IPS DF 19.7 (cell line): ENCODE measurements around the gene ELAPOR1.
"Not testable (repeated sequence)": the region's sequence is repeated elsewhere in the genome, so short reads cannot be mapped to it uniquely, and the experiment has no call there.

Experiments
- DNase-seq: peaks from one replicate; pipeline ENCODE4 v3.0.0-alpha.2; 2013; ENCODE audit warnings: low read depth, low spot score

The ELAPOR1 gene

DNA sequence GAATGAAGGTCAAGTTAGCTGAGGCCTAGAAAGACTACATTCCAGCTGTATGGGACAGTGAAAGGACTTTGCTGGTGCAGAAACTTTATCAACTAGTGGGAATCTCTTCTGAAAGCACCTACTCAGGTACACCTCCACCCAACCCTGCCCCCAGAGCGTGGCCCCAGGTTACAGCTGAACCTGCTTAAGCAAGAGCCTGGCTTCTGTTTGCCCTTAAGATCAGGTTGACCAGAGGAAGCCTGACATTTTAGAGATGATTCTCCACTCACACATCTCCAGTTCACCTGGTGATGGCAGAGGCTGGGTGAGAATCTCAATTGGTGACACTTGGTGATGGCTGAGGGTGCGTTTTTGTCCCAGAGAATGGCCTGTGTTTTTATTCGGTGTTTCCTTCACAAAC is 24.0 kb downstream of the ELAPOR1 start:
- DNase-seq, result no peak

DNA sequence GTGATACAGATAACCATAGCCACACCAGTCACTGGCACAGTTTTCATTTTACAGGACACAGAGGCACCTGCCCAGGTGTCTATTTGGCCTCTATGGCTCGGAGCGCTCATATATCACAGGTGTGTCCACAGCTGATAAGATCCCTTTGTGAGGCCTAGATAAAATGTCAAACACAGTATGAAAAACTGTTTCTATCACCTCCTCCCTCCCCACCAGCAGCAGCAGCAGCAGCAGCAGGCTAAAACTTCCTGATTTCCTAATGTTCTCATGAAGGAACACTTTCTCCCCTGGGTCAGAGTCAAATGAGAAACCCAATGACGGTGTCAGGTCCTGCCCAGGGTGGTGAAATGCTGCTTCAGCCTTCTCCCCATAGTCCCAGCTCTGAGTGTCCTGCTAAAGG is 24.4 kb downstream of the ELAPOR1 start:
- no peak for DNase-seq

DNA sequence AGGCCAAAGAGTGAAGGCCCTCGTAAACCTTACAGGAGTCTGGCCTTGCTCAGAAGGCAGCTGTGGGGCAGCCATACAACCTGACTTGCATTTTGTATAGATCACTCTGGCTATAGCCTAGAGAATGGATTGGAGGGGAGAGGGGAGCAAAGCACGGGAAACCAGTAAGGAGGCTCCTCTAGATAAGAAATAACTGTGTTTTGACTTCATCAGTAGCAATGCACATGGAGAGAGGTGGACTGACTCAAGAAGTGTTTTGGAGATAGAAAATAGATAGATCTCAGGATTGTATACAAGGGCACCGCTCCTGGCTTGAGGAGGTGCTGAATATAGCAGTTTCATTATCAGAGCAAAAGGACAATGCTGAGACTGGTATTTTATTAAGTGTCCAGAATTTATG is 26.5 kb downstream of the ELAPOR1 start:
- no peak for DNase-seq

DNA sequence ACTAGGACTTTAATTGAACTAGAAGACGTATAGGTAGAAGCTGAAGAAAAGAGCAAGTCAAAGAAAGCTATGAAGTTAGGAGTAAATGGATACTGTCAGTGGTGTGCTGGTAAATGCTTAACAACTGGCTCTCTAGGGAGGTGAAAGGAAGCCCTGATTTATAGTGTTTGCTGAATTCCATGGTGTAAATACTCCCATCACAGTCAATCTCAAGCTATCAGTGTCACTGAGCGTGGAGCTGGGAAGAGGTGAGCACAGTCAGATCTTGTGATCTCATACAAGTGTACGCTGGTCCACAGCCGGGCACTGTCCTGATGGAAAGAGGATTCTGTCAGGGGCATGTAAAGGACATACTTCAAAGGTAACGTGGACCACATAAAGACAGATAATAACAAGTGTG is 28.3 kb downstream of the ELAPOR1 start:
- no peak for DNase-seq

DNA sequence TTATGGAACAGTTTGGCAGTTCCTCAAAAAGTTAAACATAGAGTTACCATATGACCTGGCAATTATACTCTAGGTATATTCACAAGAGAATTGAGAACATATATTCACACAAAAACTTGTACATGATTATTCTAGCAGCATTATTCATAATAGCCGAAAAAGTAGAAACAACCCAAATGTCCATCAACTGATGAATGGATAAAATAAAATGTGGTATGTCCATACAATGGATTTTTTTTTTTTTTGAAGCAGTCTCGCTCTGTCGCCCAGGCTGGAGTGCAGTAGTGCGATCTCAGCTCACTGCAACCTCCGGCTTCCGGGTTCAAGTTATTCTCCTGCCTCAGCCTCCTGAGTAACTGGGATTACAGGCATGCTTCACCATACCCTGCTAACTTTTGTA is 28.8 kb downstream of the ELAPOR1 start:
- not testable (repeated sequence) for DNase-seq

DNA sequence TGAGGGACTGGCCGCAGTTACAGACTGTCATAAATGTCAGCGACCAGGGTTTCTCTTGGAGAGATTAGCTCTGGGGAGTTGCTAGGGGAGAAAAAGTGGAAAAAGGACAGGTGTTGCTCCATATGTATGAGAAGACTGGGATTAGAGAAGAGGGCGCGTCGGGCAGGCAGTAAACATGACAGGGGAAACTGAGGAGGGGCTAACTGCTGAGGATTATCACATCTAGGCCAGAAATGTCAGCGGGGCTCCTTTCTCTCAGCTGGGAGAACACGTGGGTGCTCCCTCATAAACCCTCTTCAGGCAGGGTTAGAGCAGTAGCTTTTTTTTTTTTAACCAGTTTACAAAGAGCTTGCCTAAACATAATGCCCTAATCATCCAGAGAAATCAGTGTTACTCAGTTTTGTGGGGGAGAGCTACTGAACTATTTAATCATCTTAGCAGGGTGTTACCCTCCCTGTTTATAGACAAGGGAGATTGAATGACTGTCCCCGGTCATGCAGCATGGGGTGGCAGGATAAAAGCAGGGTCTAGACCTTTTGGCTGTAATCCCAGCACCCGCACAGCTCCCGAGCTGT is 35.2 kb downstream of the ELAPOR1 start:
- no peak for DNase-seq

DNA sequence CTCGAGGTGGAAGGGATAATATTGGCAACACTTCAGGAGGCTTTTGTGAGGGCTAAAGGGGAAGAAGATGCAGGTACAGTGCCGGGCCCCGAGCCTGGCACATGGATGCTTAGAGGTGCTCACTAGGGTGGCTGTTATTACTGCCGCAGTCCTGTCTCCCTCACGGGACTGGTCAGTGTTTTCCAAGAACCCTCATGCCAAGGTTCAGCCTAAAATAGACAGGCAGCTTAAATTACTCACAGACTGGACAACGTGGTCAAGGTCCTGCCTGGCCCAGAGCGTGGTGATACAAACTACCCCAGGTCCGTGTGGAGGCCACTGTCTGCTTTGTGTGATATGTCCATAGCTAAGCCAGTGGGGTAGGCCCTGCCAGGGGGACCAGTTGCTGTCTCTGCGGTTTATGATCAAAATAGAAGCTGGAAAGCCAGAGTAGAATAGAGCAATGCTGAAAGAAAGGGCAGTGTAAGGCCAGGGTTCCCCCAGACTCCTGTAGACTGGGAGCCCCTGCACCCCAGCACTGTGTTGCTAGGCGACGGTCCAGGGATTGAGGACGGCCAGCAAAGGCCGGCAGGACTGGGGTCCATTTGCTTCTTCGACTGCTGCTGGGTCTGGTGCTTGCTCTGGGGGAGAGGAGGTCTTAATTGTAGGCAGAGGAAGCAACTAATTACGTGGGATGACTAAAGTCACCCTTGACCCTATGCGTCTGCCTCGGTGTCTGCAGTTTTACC is 36.1 kb downstream of the ELAPOR1 start:
- no peak for DNase-seq

DNA sequence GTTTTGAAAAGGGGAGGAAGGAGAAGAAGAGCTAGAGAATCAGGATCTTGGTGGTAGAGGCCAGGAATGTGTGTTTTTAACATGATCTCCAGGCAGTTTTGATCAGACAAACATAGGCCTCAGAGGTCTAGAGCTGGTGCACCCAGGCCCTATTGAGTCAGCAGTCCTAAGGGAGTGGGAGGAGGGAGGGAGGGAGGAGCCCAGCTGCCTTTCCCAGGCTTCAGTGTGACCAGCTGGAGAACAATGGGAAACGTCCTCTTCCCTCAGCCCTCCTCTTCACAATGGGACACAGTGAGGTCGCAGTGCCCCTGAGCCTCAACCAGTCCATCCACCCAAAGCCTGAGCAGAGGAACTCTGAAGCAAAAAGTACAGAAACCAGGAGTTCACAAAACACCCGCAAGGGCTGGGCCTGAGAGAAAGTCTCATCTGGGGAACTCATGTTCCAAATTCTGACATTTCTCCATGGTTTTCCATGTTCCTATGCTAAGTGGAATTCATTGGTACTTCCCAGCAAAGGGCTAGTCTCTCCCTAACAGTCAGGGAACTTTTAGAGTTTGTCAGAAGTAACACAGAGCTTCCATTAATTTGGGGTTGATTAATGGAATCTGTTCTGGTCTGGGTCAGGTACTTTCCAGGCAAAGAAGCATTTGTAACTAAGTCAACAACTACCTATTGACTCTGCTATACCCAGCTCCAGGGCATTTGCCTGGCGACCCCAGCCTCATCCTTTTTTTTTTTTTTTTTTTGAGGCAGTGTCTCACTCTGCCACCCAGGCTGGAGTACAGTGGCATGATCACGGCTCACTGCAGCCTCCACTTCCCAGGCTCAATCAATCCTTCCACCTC is 37.5 kb downstream of the ELAPOR1 start:
- DNase-seq, result peak; percentile 17

DNA sequence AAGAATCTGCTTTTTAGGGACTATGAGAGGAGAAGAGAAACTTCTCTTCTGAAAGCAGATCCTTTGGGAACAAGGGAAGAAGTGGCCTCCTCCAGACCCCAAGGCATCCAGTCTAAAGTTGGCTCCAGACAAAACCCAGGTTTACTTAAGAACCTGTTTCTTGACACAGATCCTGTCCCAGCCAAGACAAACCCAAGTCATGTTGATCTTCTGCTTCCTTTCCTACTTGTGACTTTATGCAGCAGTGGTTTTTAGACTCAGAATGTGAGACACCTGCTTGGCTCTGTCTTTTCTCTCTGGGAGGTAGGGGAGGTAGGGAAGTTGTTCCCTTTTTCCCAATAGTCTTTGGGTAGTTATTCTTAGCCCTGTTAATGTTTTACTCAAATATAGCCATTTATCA is 38.3 kb downstream of the ELAPOR1 start:
- no peak for DNase-seq

DNA sequence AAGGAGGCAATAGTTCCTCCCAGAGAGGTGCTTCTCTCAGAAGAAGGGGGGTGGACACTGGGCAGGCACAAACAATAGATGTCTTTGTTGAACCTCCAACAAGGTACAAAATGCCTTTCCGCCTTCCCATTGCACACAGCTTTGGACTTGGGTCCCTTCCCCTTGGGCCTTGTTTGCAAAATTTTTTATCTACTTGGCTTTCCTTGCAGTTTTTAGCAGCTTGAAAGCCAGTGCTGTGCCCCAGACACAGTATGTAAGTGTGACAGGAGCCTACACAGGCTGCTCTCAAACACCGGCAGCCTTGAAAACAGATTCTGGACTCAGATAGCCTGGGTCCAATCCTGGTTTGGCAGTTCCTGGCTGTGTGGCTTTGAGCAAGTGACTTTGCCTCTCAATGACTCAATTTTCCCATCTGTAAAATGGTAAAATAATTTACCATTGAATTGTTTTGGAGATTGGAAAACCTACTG is 43.0 kb downstream of the ELAPOR1 start:
- DNase-seq, result no peak

DNA sequence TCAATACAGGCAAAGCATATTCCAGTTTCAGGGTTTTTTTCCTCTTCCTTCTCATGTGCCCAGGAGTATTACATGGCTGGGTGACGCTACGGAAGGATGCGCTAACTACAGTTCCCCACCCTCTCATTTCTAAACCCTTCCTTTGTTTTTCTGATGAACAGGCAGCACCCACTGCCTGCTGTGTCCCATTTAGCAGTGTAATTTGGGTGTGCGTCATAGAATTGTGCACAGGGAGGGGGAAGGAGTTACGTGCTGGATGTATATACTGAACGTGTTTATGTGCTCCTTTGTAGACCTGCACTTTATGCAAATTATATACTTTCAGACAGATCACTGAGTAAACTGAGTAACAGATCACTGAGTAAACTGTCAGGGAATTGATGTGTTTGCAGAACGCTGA is 44.5 kb downstream of the ELAPOR1 start:
- no peak for DNase-seq

DNA sequence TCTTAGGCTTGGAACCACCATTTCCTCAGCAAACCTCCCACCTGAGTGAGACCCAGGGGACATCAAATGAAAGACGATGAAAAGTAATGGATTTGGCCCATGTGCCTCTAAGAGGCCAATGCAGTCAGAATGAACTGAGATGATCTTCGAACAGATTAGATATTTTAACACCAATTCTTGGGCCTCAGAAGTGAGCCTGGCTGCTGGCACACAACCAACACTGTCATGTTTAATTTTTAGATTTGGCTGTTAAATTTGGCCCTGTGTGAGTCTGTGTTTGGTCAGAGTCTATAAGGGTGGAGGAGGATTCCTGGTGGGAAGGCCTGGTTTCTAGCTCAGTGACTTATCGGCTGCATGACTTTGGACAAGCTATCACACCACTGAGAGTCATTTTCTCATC is 45.4 kb downstream of the ELAPOR1 start:
- no peak for DNase-seq

DNA sequence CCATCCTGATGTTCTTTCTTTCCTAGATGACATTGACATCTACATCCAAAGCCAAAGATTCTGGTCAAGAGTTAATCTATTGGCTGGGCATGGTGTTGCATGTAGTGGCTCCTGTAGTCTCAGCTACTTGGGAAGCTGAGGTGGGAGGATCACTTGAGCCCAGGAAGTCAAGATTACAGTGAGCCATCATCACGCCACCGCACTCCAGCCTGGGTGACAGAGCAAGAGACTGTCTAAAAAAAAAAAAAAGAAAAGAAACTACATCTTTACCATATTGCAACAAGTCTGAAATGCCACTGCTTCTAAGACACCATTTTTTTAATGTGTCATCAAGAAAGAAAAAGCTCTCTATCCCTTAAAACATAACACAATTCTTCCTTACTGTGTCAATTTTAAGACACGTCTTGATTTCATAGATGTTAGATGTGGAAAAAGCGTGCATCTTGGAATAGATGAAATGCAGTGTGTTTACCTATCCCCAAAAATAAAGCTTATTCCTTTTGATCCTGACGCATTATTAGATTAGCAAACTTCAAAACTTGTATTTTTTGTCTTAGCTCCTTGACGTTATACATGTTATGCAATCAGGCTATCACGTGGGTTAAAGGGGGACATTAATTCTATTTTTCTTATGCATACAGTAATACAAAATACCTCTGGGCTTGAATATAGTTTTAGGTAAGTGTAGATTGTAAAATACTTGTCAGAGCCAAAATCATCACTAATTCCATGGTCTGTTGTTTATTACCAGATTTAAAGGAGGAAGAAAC is 46.3 kb downstream of the ELAPOR1 start:
- no peak for DNase-seq

DNA sequence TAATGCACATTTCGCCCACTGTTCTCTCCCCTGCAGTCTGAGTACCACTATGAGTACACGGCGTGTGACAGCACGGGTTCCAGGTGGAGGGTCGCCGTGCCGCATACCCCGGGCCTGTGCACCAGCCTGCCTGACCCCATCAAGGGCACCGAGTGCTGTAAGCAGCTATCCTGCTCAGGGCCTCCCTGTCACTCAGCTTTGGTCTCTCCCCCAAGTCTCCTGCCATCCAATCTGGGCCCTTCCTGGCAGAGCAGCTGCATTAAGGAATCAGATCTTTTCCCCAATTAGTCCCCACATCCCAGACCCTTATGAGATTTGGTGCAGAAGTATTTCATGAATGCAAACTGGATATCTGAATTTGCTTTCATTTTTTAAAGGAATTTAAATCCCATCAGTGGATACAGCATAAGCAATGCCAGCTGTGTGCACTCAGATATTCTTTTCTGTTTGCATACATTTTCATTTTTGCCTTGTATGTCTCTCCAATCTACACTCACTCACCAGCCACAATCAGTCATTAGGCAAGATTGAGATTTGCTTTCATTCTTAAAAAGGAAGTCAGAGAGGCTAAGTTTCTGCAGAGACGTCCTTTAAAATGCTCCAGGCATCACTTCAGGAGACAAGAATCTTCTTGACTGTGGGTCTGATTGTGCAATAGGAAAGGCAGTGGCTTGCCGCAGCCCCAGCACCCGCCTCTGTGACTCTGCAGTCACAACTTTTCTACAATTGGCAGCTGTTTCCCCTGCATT is 48.1 kb downstream of the ELAPOR1 start:
- DNase-seq, result no peak

DNA sequence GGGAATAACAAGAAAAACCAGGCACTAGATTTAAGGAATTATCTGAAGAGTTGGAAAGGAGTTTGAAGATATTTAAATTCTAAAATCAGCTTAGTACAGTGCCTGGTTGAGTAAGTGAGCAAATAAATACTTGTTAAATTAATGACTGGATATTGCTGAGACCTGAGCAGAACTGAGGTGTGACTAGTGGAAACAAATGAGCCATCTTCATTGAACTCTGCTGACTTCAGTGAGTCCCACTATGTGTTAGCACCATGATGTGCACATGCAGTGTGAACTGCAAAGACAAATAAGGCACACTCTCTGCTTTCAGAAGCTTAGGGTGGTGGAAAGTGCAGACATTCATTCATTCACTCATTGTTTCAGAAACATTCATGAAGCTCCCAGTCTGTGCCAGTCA is 48.7 kb downstream of the ELAPOR1 start:
- DNase-seq, result no peak

DNA sequence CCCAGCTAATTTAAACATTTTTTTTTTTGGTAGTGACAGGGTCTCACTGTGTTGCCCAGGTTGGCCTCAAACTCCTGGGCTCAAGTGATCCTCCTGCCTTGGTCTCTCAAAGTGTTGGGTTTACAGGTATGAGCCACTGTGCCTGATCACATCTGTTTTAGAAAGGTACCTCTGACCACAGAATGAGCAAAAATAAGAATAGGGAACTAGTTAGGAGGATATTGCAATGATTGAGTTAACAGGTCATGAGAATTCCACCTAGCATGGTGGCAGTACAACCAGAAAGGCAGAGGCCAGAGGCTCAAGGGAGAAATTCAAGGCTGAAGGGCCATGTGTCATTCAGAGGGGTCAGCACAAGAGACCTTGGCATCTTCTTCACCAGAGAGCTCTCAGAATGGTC is 49.6 kb downstream of the ELAPOR1 start:
- DNase-seq, result no peak
